Activated T-helper 2 cell treated with anti-CD3 and anti-CD28 coated beads, Interferon-gamma antibody, Interleukin-2, Interleukin-4, amounts not matched to agents 10 μg/mL and 5 μg/mL and 100 μg/mL, durations not matched to agents 14 hours and 24 hours and 36 hours (primary cell): ENCODE measurements around the gene TESK2. TPM values are rescaled to one million over a fixed set of nuclear protein-coding genes. Genes with fewer than 3 reads are reported as not detected.
A peak's percentile ranks its signal among the peaks of the same experiment; 100 is the strongest.

Experiments used
- DNase-seq: peaks from one replicate; pipeline ENCODE4 v3.0.0; 2021; ENCODE audit warnings: low spot score
- H3K27ac Mint-ChIP-seq: one replicate; pipeline ENCODE4 v1.8.0; 2021; ENCODE audit warnings: mixed read lengths
- H3K27me3 Mint-ChIP-seq: one replicate; pipeline ENCODE4 v1.8.0; 2021; ENCODE audit warnings: low read depth, mixed read lengths
- H3K36me3 Mint-ChIP-seq: one replicate; pipeline ENCODE4 v1.8.0; 2021; ENCODE audit warnings: low read depth, mixed read lengths
- H3K4me1 Mint-ChIP-seq: one replicate; pipeline ENCODE4 v1.8.0; 2021; ENCODE audit warnings: low read depth, mixed read lengths
- H3K4me3 Mint-ChIP-seq: one replicate; pipeline ENCODE4 v1.8.0; 2021; ENCODE audit warnings: low read depth, mild to moderate bottlenecking, moderate library complexity, mixed read lengths
- H3K9me3 Mint-ChIP-seq: one replicate; pipeline ENCODE4 v1.8.0; 2021; ENCODE audit warnings: mixed read lengths
- intact Hi-C: fragments of 100-400 bp; cut with micrococcal nuclease; formaldehyde crosslinking; loops from one replicate; pipeline ENCODE4 v1.15.1; 2023
- total RNA-seq: library from RNA; stranded (reverse); gene quantifications from 2 replicates; pipeline ENCODE4 v1.2.3, GENCODE V29; 2022

TESK2 gene
- total RNA-seq, 1 donor from 2014 or later = 2.3 TPM

DNA sequence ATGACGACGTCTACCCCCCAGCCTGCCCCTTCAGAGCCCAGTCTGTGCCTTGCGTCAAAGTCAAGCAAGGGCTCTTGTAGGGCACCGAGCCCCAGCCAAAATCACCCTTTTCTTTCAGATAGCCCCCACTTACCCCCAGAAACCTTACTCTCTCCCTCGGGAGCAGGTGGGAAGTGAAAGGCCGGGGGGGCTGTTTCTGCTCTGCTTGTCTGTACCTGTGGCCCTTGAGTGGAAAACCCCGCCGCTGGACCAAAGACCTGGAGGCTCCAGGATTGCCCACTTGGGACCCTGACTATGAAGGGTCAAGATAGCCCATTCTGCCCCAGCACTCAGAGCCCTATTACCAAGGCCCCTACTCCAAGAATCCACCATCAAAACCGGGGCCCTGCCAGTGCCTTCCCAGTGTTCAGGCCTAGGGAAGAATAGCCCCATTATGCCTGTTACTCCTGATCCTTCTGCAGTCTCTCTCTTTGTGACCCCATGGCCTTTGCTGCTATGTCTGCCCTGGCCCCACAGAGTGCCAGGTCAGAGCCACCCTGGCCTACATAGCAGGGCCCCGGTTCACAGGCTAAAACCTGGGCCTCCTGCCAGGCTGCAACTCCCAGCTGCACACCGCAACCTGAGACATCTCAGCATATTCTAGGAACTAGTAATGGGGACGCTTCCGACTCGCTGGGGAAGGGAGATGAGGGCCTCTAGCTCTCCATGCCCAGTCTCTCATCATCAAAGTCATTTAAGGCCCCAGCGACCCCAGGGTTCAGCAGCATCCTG is 186.5 kb downstream of the TESK2 start:
- intact Hi-C loops = loop anchor here (2.0 to 10.0 kb wide), 3 partner anchors 22 to 497 kb away; partner anchors contain the start of genes BTBD19, DYNLT4, HPDL and ZSWIM5
- Mint-ChIP-seq H3K27me3 (no peaks in the 10 kb centered on the region), H3K9me3 (no peaks in the 10 kb centered on the region), H3K27ac (peak overlapping the region; percentile 95), H3K4me3 (peak overlapping the region; percentile 91), H3K4me1 (peaks cover 31% of the 10 kb centered on the region), H3K36me3 (no peaks in the 10 kb centered on the region)
- peak; percentile 15 for DNase-seq

DNA sequence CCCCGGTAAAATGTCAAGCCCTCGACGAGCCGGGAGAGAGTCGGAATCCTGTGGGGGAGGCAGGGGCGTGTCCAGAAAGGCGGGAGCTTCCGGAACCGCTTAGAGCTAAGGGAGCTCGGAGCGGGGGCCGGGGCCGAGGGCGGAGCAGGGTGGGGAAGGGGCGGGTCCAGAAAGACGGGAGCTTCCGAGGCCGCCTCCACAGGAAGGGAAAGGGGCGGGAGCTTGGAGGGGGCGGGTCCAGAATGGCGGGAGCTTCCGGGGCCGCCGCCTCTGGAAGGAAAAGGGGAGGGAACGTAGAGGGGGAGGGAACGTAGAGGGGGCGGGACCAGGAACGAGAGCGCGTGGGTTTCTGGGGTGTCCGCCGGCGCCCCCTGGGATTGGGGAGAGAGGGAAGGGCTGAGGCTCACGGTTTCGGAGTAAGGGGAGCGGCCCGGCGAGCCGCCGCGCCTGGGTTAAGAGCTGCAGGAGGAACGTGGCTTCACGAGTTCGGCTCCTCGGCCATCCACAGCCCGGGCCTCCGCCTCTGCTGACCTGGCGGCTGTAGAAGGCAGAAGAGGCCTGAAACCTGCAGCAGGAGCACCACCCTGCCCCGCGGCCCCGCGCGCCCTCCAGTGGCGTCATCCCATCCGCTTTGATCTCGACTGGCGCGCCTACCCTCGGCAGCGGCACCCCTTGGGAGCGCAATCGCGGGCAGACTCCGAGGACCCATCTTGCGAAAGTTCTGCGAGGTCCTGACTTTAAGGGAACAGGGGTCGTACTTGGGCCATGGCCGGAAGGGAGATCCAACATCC is 187.2 kb downstream of the TESK2 start:
- H3K9me3 Mint-ChIP-seq = no peaks in the 10 kb centered on the region
- no peaks in the 10 kb centered on the region for H3K27me3 Mint-ChIP-seq
- H3K4me3 Mint-ChIP-seq = peak overlapping the region; percentile 91
- intact Hi-C loops = loop anchor here (1.0 to 10.0 kb wide), 7 partner anchors 23 to 573 kb away; partner anchors contain the start of genes BTBD19, DYNLT4, HPDL and MUTYH
- peaks cover 31% of the 10 kb centered on the region for H3K4me1 Mint-ChIP-seq
- peak; percentile 89 for DNase-seq
- peak overlapping the region; percentile 95 for H3K27ac Mint-ChIP-seq
- H3K36me3 Mint-ChIP-seq = no peaks in the 10 kb centered on the region

GRCh38 chr1:45302505-45303150 is 188.3 kb downstream of the TESK2 start:
- Mint-ChIP-seq H3K27ac (no peak overlapping the region), H3K4me1 (peaks cover 31% of the 10 kb centered on the region), H3K4me3 (peak overlapping the region; percentile 49), H3K27me3 (no peaks in the 10 kb centered on the region), H3K36me3 (no peaks in the 10 kb centered on the region), H3K9me3 (no peaks in the 10 kb centered on the region)
- DNase-seq = no peak
- intact Hi-C loops = loop anchor here (1.0 to 10.0 kb wide), 6 partner anchors 38 to 572 kb away; partner anchors contain the start of genes BTBD19, DYNLT4, MUTYH and RNU5D-1

- H3K36me3 Mint-ChIP-seq = no peaks in the 10 kb centered on the region
- H3K27me3 Mint-ChIP-seq = no peaks in the 10 kb centered on the region
- H3K27ac Mint-ChIP-seq = no peak overlapping the region
- H3K9me3 Mint-ChIP-seq = no peaks in the 10 kb centered on the region
- intact Hi-C loops = loop anchor here (1.0 to 10.0 kb wide), 3 partner anchors 96 to 493 kb away; partner anchors contain the start of genes BTBD19, DYNLT4 and ZSWIM5
- no peak overlapping the region for H3K4me3 Mint-ChIP-seq
- H3K4me1 Mint-ChIP-seq = peaks cover 19% of the 10 kb centered on the region
- DNase-seq = no peak
These were observed 190.3 kb downstream of the TESK2 start for GRCh38 chr1:45300669-45300997.

- intact Hi-C loops = loop anchor here (1.0 to 10.0 kb wide), 3 partner anchors 95 to 493 kb away; partner anchors contain the start of genes BTBD19, DYNLT4 and ZSWIM5
- Mint-ChIP-seq H3K27ac (no peak overlapping the region), H3K4me3 (no peak overlapping the region), H3K27me3 (no peaks in the 10 kb centered on the region), H3K36me3 (no peaks in the 10 kb centered on the region), H3K9me3 (no peaks in the 10 kb centered on the region), H3K4me1 (peaks cover 15% of the 10 kb centered on the region)
- DNase-seq = no peak
These were observed 190.8 kb downstream of the TESK2 start for GRCh38 chr1:45299981-45300668.

DNA sequence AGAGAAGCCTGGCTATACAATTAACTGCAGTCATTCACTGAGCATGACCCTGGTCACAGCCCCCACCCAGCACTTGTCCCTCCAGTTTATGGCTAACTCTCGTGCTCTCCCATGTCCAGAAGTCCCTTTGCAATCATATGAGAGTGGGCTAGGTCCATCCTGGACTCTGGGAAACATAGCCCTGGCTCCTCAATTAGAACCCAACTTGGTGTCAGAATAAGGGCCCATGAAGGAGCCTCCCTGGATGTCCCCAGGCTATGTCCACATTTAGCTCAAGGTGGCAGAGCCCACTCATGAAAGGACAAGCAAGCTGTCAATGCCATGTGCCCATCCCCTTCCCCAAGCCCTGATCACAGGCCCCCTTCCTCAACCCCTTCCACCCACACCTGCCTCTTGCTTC is 191.7 kb downstream of the TESK2 start:
- Mint-ChIP-seq H3K27me3 (no peaks in the 10 kb centered on the region), H3K27ac (no peak overlapping the region), H3K4me3 (no peak overlapping the region), H3K36me3 (no peaks in the 10 kb centered on the region), H3K9me3 (no peaks in the 10 kb centered on the region), H3K4me1 (peaks cover 10% of the 10 kb centered on the region)
- intact Hi-C loops = no loop called here
- DNase-seq = no peak

GRCh38 chr1:45297666-45298356 is 193.2 kb downstream of the TESK2 start:
- H3K4me3 Mint-ChIP-seq = no peak overlapping the region
- no peaks in the 10 kb centered on the region for H3K36me3 Mint-ChIP-seq
- intact Hi-C loops = no loop called here

More at GRCh38 chr1:45297666-45298356, 193.2 kb downstream of the TESK2 start:
- Mint-ChIP-seq H3K27ac (no peak overlapping the region), H3K27me3 (no peaks in the 10 kb centered on the region), H3K9me3 (no peaks in the 10 kb centered on the region), H3K4me1 (peaks cover 10% of the 10 kb centered on the region)
- no peak for DNase-seq

Other genes starting within 250 kb of the TESK2 start
- gene HPDL, start 164.3 kb downstream of the TESK2 start, total RNA-seq = 26.8 and 29.0 TPM in 2 replicates
- 26.3 and 29.3 TPM in 2 replicates for gene TOE1, start 151.0 kb downstream of the TESK2 start, total RNA-seq
- gene MUTYH, start 150.7 kb downstream of the TESK2 start, total RNA-seq = 50.1 and 50.9 TPM in 2 replicates
- gene CCDC163, start 8.9 kb upstream of the TESK2 start, total RNA-seq = 3.5 and 4.0 TPM in 2 replicates
- gene MMACHC, start 9.1 kb upstream of the TESK2 start, total RNA-seq = 8.0 and 9.4 TPM in 2 replicates
- 703 and 712 TPM in 2 replicates for gene PRDX1, start 30.7 kb upstream of the TESK2 start, total RNA-seq
- gene AKR1A1, start 59.7 kb upstream of the TESK2 start, total RNA-seq = 191 and 210 TPM in 2 replicates
- 253 and 265 TPM in 2 replicates for gene NASP, start 92.9 kb upstream of the TESK2 start, total RNA-seq
- gene CCDC17, start 132.9 kb upstream of the TESK2 start, total RNA-seq = 2.5 and 2.8 TPM in 2 replicates
- gene GPBP1L1, start 195.4 kb upstream of the TESK2 start, total RNA-seq = 100 and 103 TPM in 2 replicates
- gene TMEM69, start 197.0 kb upstream of the TESK2 start, total RNA-seq = 26.8 and 28.9 TPM in 2 replicates